EL (cell line): ENCODE measurements around the gene OSBPL5.

ENCODE experiments used
- DNase-seq: peaks from one replicate; pipeline ENCODE4 v3.0.0-alpha.2; 2016

OSBPL5 gene

DNA sequence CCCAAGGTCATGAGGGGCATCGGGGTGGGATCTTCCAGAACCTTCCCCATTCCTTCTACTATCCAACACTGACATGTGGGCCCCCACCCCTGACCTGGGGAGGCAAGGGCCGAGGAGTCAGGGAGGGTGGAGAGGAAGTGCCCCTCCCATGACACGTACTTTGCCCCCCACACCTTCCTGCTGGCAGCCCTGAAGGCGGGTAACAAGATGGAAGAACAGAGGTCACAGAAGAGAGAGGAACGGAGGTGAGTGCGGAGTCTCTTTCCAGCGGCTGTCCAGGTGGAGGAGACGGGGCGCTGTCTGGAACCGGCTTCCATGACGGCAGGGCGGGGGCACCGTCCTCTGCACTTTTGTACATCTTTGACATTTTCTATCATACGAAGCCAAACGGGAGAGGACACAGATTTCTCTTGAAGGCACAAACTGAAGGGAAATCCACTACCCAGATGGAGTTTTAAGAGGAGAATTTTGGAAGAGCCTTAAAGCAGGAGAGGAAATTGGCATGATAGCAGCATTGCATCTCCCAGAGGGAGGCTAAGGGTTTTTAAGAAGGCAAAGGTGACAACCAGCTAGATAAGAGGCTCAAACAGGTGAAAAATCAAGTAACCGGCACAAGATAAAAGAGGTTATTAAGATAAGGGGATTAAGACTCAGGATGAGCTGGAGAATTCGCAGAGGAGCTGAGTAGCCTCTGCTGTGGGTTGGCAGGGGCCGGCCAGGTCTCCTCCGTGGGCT, 16.7 kb downstream of the OSBPL5 start:
- DNase-seq, result no peak

DNA sequence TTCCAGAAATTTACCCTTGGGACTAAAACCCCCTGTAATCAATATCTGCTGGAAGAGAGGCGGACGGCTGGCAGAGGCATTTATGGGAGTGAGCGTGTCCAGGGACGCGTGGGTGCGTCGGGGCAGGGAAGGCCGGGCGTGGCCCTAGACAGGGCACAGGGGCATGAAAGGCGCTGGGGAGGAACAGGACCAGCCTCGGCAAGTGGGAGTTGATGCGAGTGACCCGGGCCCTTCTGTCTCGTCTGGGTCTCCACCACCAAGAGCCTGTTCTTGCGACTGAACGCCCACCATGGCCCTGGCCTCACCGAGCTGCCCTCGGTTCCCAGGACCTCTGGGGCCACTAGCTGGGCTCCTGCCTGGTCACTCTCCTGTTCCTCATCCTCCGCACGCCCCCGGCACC, 17.5 kb downstream of the OSBPL5 start:
- DNase-seq, result no peak

DNA sequence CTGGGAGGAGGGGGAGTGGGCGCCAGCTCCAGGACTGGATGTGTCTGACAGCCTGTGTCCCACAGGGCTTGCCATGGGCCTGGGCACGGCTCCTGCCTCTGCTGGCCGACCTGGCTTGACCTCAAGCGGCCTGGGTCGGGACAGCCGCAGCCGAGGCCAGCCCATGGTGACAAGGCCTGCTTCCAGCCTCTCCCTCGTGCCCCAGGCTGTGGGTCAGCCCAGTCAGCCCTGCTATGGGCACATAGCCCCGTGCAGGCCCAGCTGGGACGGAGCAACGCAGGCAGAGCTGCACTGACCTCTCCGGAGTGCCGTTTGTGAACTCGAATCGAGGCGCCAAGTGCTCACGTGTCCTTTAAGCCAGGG, 17.9 kb downstream of the OSBPL5 start:
- no peak for DNase-seq

DNA sequence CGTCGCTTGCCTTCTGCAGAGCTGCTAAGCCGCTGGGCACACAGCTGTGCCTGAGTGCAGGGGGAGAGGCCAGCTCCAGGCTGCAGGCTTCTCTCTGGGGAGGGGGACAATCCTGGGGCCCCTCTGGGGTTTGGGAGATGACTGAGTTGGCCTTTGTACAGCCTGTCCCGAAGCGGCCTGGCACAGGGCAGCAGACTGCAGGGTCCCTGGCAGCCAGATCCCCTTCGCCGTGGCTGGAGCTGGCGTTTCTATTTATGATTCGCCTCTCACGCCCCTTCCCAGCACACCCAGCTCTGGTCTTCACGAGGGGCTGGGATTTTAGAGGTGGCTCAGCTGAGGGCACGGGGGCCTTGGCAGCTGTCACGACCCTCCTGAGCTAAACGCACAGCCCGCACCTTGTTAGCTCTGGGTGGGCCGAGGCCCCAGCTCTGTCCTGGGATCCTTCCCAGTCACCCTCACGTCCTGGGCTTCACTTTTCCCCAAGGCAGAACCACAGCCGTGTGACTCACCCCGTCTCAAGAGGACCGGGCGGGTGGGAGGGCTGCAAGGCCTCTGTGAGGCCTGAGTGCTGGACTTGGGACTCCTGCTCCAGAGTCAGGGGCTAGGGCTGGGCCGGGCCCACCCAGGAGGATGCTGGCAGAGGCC, 18.4 kb downstream of the OSBPL5 start:
- peak; percentile 82 for DNase-seq

DNA sequence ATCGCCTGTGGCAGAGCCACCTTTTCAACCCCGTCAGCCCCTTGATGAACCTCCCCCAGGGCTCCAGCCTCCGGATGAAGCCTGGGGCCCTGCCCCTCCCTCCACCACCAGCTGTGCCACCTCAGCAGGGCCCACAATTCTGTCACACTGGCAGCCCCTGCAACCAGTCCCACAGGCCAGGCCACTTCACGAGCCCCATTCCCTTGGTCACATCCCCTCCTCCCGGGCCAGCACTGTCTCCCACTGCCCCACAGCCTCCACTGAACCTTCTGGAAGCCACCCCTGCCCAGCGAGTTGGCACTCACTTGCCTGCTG, 19.9 kb downstream of the OSBPL5 start:
- DNase-seq, result no peak

DNA sequence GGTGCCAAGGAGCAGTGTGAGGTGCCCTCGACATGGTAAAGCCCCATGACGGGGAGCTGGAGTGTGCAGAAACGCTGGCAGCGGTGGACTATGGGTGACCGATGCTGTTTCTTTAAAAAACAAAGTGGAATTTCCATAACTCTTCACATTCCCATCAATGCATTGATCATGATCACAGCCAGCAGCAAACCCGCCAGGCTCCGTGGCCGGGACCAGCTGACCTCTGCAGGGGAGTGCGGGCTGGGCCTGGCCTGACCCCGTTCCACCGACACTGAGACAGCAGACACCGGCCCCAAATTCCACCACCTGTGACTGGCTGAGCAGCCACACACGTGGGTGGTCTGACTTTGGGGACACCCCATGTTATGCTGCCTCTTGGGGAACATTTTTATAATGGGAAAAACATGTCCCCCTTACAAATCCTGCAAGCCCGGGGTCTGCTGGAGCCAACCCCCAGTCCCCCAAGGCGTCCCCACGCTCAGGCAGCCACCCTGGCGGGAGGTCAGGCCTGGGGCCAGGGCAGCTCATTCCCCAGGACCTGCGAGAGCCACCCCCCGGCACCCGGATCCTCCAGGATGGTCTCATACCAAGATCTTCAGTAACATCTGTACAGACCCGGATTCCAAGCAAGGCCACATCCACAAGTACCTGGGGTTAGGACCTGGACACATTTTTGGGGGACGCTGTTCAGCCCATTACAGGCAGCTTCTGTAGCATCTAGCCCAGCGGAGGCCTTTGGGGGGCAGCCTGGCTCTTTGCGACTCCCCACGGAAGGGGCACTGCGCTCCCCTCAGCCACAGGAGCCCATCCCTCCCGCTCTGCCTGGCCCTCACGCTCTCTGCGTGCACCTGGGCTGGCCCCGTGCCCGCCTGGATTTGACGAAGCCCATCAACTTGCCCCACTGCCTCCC, 20.6 kb downstream of the OSBPL5 start:
- no peak for DNase-seq

DNA sequence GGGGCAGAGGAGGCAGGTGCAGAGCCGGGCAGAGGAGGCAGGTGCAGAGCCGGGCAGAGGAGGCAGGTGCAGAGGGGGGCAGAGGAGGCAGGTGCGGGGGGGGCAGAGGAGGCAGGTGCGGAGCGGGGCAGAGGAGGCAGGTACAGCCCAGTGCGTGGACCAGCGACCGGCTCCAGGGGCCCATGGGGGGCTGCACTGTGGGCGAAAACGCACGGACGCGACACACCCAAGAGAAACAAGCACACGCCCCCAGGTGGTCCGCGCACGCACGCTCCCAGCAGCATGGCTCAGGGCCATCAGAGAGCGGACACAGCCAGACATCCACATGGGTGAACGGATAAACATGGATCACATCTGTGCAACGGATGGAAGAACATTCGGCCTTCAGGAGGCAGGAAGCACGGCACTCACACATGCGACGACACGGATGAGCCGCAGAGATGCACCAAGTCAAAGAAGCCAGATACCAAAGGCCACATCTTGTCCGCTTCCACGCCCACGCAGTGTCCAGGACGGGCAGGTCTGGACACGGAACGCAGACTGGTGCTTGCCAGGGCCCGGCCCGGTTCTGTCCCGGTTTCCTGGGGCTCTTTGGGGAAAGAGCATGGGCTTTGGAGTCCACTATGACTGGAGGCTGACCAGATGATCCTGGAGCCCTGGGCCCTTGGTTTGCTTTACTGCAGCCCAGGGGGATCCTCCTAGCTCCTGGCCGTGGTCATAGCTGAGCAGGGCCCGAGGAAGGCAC, 21.8 kb downstream of the OSBPL5 start:
- DNase-seq, result no peak

DNA sequence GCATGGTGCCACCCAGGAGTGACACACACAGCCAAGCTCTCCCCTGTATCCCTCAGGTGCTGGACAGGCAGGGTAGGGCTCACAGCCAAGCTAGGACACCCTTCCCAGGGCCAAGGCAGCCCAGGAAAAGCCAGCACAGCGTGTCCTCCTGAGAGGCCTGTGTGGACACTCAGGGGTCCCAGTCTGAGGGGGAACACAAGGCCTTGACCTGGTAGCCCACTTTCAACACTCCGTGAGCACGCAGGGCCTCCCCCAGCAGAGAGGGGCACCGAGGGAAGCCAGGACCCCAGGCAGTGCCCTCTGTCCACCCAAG, 24.9 kb downstream of the OSBPL5 start:
- no peak for DNase-seq

DNA sequence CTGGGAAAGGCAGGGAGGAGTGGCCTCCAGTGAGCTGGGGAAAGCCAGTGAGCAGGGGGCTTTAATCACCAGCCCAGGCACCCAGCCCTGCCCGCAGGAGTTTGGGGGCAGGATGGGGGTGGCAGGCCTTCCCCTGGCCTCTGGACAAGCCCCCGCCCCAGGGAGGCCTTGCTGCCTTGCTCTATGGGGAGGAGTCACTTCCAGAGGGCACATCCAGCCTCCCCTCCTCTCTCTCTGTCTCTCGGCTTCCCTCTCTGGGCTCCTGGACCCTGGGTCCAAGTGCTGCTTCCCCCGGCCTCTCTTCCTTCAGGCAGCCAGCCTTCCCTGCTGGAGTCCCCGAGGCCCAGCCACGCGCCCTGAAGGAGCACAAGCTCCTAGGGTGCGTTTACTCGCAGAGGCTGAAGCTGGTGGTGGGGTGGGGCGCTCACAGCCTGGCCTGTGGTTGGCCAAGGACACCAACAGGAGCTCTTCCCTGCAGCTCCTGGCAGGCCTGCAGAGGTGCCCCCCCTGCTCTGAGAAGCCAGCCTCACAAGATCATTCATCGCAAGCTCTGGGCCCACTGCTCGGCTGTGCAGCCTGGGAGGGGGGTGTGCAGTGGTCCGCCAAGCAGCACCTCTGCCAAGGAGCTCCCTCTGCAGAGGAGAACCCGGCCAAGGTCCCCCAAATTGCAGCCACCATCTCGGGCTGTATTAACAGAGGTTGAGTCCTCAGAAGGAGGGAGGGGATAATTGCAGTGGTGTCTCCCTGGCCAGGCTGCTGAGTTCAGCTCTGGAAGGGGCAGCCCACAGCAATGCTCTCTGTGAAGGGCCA, 25.4 kb downstream of the OSBPL5 start:
- DNase-seq, result no peak

DNA sequence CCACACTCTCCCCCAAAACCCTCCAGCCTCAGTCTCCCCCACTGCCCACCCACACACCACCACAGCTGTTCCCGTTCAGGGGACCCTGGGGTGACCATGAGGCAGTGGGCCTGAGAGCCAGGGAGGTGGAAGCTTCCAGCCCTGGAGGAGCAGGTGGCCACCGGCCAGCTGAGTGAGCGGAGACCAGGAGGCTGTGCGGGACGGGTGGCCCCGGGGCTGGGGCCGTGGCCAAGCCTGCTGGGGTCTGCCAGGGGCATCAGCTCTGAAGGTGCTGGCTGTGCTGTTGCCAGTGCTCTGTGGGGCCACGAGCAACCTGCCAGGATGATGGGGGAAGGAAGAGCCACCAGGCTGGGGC, 26.0 kb downstream of the OSBPL5 start:
- DNase-seq, result no peak

DNA sequence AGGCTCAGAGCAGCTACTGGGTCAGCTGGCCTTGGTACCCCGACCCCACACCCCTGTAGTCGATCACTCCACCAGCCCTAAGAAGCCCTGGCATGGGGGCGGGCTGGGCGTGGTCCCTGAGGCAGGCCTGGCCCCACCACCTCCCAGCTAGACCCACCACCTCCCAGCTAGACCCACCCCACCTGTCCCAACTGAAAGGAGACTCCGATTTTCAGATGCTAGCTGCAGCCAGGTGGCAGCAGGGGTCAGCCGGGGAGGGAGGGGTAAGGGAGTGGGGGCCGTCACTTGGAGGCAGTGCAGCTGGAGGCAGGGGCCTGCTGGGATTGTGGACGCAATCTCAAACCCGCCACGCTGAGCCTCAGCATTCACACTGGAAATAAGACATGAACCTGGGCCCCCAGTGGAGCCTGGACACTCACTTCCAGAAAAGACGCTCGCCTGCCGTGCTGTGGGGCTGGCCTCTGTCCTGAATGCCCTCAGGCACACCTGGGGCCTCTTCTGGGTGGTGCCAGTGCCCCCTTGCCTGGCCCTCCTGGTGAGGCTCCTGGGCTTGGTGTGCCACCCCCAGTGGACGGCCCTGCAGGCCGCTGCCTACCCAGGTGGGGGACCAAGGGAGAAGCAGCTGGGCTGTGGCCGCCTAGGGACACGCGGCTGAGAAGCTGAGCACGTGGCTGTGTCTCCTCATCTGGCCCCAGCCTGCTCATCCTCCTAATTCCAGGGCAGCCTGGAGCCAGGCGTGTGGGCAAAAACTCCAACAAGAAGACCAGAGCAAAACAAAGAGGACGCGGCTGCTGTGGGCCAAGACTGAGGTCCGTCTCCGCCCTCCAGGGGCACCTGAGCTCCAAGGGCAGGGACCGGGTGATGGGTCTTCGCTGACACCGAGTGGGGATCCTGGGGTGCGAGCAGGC, 26.7 kb downstream of the OSBPL5 start:
- no peak for DNase-seq

DNA sequence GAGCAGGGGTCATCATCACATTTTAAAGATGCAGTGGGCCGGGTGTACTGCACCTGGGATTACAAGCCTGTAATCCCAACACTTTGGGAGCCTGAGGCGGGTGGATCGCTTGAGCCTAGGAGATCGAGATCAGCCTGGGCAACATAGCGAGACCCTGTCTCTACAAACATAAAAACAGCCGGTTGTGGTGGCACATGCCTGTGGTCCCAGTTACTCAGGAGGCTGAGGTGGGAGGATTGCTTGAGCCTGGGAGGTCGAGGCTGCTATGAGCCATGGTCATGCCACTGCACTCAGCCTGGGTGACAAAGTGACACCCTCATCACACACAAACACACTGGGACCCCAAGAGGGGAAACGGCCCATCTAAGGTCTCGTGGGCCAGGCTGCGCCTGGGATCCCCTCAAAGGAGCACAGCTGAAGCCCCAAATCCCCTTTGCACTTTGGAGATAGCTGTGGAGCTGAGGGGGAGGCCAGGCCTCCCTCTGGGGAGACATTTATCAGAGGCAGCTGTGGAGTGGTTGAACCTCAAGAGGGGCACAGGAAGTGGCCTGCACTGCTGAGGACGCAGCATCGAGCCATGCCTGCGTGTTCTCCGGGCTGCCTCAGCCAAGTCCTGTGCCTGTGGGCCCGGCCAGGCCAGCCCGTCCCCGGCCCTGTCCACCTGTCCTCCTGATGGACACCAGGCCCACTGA, 27.5 kb downstream of the OSBPL5 start:
- no peak for DNase-seq

DNA sequence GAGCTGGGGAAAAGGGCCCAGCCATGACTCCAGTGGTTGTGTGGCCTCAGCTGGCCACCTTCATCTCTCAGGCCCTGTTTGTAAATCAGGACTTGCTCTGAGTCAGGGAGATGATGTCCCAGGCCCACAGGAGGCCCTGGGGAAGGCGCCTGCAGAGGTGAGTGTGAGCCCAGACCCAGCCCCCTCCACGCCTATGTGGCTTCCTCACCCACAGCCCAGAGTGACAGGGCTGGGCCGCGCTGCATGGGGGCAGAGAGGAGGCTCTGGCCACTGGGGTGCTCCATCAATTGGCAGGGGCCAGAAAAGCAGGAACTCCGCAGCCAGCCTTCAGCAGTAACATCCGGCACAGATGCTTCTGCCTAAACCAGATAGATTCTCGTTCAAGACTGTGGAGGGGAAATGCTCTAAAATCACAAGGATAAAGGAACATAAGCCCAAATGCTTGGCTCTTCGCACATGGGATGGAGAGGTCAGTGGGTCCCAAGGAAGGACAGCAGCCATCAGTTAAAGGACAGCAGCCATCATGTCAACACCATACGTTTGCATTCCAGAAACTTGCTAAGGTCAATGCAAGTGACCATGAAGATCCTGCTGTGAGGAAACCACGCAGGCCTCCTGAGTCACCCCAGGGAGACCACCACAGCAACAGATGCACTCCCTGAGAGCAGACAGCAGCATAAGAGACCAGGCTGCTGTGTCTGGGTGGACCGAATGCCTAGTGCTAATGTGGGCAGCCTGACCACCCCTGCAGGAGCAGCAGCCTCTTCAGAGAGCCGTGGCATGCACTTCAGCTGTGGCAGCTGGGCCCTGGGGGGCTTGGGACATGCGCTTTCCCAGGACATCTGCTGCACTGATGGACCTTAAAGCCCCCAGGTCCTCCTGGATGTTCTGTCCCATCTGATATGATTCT, 28.3 kb downstream of the OSBPL5 start:
- no peak for DNase-seq

DNA sequence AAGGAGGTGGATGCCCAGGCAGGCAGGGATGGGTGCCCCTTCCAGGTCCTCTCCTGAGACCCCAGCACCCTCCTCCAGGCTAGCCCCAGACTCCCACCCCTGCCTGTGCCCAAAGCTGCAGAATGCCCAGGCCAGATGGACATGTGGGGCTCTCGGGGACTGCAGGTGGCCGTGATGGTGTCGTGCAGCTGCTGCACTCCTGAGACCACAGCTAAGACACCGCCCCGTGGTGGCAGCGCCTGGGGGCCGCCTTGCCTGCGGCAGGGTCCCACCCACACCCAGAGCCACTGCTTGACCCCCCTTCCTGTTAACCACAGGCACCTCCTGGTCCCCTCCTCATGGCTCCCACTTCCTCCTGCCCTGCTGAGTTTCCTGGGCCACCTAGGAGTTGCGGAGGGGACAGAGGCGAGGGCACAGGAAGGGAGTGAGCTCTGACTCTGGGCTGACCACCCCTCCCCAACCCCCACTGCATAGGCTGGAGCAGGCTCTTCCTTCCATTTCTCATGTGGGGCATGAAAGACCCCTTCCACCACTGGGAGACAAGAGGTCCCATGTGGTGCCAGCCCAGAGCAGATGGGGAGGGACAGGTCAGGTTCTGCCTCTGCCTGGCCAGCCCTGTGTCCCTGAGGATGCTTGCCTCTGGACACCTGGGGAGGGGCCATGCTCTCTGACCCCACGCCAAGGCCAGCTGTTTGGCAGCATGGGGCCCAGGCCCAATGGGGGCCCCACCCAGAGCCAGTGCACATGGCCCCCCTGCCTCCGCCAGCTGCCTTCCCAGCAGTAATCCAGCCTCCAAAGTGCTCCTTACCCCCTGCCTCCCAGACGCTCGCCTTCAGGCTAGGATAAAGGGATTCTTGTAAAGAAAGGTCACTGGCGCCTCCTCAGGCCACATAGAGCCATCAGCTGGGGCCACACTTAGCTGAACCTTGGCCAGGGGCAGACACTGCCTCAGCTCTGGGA, 29.3 kb downstream of the OSBPL5 start:
- DNase-seq, result no peak

DNA sequence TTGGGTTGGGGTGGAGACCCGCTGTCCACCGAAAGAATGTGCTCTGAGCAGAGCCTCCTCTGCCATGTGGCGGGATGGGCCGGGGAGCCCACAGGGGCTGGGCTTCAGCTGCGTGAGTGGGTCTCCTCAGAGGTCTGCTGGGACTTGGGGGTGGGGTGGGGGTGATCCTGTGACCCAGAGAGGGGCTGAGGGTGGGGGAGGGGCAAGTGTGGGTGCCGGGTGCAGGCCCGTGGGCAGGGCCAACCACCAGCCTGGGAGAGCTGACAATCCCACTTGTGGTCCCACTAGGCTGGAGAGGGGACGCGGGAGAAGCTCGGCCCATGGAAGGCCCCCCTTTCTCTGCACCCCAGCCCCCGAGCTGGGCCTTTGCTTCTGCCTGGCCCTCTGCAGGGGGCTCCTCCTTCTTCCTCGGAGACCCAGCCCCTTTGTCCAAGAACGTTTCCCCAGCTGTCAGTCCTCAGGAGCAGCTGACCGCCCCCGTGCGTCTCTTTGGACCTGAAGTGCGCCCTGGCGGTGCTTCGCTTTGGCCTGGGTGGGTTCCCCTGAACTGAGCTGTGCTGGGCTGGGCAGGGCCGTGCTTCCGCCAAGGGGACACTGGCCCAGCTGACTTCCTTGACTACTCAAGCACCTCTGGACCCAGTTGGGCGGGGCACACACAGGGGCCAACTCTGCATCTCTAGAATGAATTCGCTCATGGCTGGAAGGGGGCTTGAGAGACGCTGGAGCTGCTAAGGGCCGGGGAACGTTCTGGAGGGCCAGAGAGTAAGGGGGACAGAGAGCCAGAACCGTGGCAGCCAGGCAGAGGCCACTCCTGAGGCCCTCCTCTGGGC, 30.2 kb downstream of the OSBPL5 start:
- no peak for DNase-seq

DNA sequence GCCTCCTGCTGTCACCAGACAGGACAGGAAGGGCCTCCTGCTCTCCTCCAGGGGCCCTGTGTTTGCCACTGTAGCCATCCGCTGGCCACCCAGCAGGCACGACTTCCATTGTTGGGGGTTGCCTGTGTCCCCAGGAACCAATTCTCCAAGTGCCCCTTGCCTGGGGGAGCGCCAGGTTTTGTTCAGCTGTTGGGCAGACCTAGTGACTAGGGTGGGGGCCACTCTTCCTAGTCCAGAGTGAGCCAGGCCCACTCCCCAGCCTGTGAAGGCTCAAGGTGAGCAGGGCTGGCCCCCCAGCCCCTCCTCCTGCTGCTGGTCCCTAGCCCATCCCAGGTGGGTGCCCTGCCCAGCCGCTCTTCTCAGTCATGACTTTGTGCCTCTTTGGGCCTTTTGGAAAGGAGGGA, 30.9 kb downstream of the OSBPL5 start:
- DNase-seq, result no peak
